Osteoblast (primary cell): ENCODE measurements around the gene CTDSP1. TPM values are rescaled to one million over a fixed set of nuclear protein-coding genes. Genes with fewer than 3 reads are reported as not detected.

Source experiments
- DNase-seq: peaks from one replicate; pipeline ENCODE4 v3.0.0; 2011; ENCODE audit warnings: low spot score, mixed read lengths; ENCODE audit not compliant: insufficient read length; ENCODE audit errors: missing footprints
- H2AFZ ChIP-seq: 2 replicates; pipeline ENCODE4 v1.6.0; 2011; ENCODE audit warnings: mild to moderate bottlenecking, low read length
- H3K27ac ChIP-seq: 2 replicates; pipeline ENCODE4 v1.5.1; 2011; ENCODE audit warnings: mild to moderate bottlenecking, low read depth, low read length, moderate library complexity
- H3K27me3 ChIP-seq: 2 replicates; pipeline ENCODE4 v1.6.0; 2012; ENCODE audit warnings: mild to moderate bottlenecking, control low read depth, inconsistent platforms, low read length, moderate library complexity; ENCODE audit not compliant: insufficient read depth
- H3K36me3 ChIP-seq: 2 replicates; pipeline ENCODE4 v1.5.1; 2011; ENCODE audit warnings: mild to moderate bottlenecking, low read length, control low read depth, moderate library complexity; ENCODE audit not compliant: insufficient read depth
- H3K4me1 ChIP-seq: 2 replicates; pipeline ENCODE4 v1.5.1; 2011; ENCODE audit warnings: mild to moderate bottlenecking, low read length, control low read depth, moderate library complexity; ENCODE audit not compliant: insufficient read depth
- H3K4me2 ChIP-seq: 2 replicates; pipeline ENCODE4 v1.6.0; 2011; ENCODE audit warnings: mild to moderate bottlenecking, low read length; ENCODE audit not compliant: insufficient read depth
- H3K4me3 ChIP-seq: fragments of 200-600 bp; sonication (generic); 3 replicates; pipeline ENCODE4 v1.5.1; 2012; ENCODE audit warnings: mild to moderate bottlenecking, low read length, inconsistent platforms; ENCODE audit not compliant: insufficient read depth
- H3K79me2 ChIP-seq: 2 replicates; pipeline ENCODE4 v1.6.0; 2012; ENCODE audit warnings: mild to moderate bottlenecking, low read length, control low read depth, inconsistent platforms; ENCODE audit not compliant: insufficient read depth
- H3K9me3 ChIP-seq: 2 replicates; pipeline ENCODE4 v1.5.1; 2011; ENCODE audit warnings: low read depth, low read length, control low read depth
- H4K20me1 ChIP-seq: 2 replicates; pipeline ENCODE4 v1.6.0; 2012; ENCODE audit warnings: mild to moderate bottlenecking, low read length, control low read depth; ENCODE audit not compliant: insufficient read depth
- total RNA-seq: library from RNA; depleted of rRNA; stranded (reverse); fragments of >200 nt; gene quantifications from 2 replicates; pipeline ENCODE4 v1.2.3, GENCODE V29; 2012
- TF ChIP-seq, protein P1 (sequence below): IDR thresholded peaks from 2 replicates; pipeline ENCODE4 v1.5.1; 2011; ENCODE audit warnings: mild to moderate bottlenecking, low read depth, low read length, moderate library complexity; ENCODE audit errors: extremely low read depth

CTDSP1 gene
- total RNA-seq, 1 donor = 71.7 TPM

DNA sequence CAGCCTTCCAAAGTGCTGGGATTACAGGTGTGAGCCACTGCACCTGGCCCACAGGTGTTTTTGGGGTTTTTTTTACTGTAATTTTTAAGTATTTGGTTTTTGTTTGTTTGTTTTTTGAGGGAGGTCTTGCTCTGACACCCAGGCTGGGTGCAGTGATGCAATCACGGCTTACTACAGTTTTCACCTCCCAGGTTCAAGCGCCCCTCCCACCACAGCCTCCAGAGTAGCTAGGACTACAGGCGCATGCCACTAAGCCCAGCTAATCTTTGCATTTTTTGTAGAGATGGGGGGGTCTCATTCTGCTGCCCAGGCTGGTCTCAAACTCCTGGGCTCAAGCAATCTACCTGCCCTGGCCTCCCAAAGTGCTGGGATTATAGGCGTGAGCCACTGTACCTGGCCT is 24.9 kb upstream of the CTDSP1 start:
- H3K36me3 ChIP-seq = no peaks in the 10 kb centered on the region

DNA sequence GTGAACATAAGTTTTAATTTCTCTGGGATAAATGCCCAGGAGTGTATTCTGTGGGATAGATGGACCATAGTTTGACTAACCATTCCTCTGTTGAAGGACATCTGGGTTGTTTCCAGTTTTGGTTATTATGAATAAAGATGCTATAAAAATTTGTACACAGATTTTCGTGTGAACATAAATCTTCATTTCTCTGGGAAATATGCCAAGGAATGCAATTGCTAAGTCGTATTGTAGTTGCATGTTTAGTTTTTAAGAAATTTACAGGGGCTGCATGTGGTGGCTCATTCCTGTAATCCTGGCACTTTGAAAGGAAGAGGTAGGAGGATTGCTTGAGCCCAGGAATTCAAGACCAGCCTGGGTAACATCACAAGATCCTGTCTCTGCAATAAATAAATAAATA is 24.5 kb upstream of the CTDSP1 start:
- no peaks in the 10 kb centered on the region for H3K36me3 ChIP-seq
- H4K20me1 ChIP-seq = no peaks in the 10 kb centered on the region
- H2AFZ ChIP-seq = no peak overlapping the region
- no peaks in the 10 kb centered on the region for H3K79me2 ChIP-seq
- no peak overlapping the region for H3K27ac ChIP-seq
- no peaks in the 10 kb centered on the region for H3K9me3 ChIP-seq
- peaks cover 6% of the 10 kb centered on the region for H3K4me1 ChIP-seq
- TF ChIP-seq, protein P1, sequence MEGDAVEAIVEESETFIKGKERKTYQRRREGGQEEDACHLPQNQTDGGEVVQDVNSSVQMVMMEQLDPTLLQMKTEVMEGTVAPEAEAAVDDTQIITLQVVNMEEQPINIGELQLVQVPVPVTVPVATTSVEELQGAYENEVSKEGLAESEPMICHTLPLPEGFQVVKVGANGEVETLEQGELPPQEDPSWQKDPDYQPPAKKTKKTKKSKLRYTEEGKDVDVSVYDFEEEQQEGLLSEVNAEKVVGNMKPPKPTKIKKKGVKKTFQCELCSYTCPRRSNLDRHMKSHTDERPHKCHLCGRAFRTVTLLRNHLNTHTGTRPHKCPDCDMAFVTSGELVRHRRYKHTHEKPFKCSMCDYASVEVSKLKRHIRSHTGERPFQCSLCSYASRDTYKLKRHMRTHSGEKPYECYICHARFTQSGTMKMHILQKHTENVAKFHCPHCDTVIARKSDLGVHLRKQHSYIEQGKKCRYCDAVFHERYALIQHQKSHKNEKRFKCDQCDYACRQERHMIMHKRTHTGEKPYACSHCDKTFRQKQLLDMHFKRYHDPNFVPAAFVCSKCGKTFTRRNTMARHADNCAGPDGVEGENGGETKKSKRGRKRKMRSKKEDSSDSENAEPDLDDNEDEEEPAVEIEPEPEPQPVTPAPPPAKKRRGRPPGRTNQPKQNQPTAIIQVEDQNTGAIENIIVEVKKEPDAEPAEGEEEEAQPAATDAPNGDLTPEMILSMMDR = no peak
- peak; percentile 62 for DNase-seq
- no peak overlapping the region for H3K4me3 ChIP-seq
- H3K27me3 ChIP-seq = peaks cover 4% of the 10 kb centered on the region
- no peak overlapping the region for H3K4me2 ChIP-seq

More for the DNA sequence above, 24.9 kb upstream of the CTDSP1 start:
- Histone ChIP-seq H3K27me3 (peaks cover 4% of the 10 kb centered on the region), H3K4me2 (no peak overlapping the region), H3K79me2 (no peaks in the 10 kb centered on the region), H3K4me3 (no peak overlapping the region), H3K27ac (no peak overlapping the region), H3K4me1 (peaks cover 6% of the 10 kb centered on the region), H2AFZ (no peak overlapping the region), H4K20me1 (no peaks in the 10 kb centered on the region), H3K9me3 (no peaks in the 10 kb centered on the region)
- no peak for DNase-seq
- TF ChIP-seq, protein P1 = no peak

DNA sequence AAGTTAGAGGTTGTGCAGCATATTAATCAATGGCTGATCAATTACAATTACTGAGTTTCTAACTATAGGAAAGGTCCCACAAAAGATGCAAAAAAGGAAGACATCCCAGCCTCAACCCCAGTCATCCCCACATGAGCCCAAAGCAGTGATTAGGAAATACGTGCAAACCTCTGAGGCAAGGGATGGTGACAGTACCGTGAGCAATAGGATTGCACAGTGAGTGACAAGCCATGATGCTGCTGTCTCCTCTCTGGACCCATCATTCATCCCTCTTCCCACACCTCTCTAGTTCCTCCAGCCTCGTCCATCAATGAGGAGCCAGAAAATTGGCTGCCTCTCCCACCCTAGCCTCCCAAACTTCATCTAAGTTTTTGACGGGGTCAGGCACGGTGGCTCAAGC is 21.6 kb upstream of the CTDSP1 start:
- Histone ChIP-seq H3K27me3 (peaks cover 13% of the 10 kb centered on the region), H3K9me3 (no peaks in the 10 kb centered on the region), H3K79me2 (no peaks in the 10 kb centered on the region), H4K20me1 (no peaks in the 10 kb centered on the region), H3K36me3 (no peaks in the 10 kb centered on the region), H3K4me2 (no peak overlapping the region), H3K4me3 (no peak overlapping the region), H2AFZ (no peak overlapping the region), H3K27ac (no peak overlapping the region), H3K4me1 (no peaks in the 10 kb centered on the region)
- TF ChIP-seq, protein P1 = no peak
- DNase-seq = no peak

DNA sequence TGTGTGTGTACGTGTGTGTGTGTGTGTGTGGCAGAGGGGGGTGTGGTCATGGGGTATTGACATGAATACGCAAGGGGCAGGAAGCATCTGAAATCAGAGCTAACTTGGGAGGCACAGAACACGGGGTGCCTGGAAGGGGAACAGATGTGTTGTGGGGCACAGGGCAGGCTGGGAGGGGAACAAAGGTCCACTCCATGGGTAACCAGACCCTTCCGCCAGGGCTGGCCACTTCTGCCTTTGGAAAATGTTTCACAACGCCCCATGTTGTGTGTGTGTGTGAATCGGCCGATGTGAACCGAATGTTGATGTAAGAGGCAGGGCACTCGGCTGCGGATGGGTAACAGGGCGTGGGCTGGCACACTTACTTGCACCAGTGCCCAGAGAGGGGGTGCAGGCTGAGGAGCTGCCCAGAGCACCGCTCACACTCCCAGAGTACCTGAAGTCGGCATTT is 17.7 kb upstream of the CTDSP1 start, which contains the start of gene SLC11A1:
TSS of gene SLC11A1 (plus strand) at position 358 of the 451 bp plus-strand sequence. CDS start 96 bp downstream, outside the sequence.
- Histone ChIP-seq H3K4me2 (no peak within 1 kb of the TSS), H2AFZ (no peak within 1 kb of the TSS), H3K27ac (no peak within 1 kb of the TSS), H3K79me2 (no peaks in the 10 kb centered on the region), H3K4me1 (no peaks in the 10 kb centered on the region), H3K9me3 (no peaks in the 10 kb centered on the region), H3K4me3 (no peak within 1 kb of the TSS), H3K36me3 (no peaks in the 10 kb centered on the region), H3K27me3 (peaks cover 14% of the 10 kb centered on the region), H4K20me1 (no peaks in the 10 kb centered on the region)
- DNase-seq = peak; percentile 39
- TF ChIP-seq, protein P1 = no peak
